NK-92 (cell line): Measurements from ENCODE around the gene INSC.

Experiments
- DNase-seq: peaks from one replicate; lab custom pipeline; 2025; ENCODE audit not compliant: unreplicated experiment; lab: John Stamatoyannopoulos, UW

INSC gene

DNA sequence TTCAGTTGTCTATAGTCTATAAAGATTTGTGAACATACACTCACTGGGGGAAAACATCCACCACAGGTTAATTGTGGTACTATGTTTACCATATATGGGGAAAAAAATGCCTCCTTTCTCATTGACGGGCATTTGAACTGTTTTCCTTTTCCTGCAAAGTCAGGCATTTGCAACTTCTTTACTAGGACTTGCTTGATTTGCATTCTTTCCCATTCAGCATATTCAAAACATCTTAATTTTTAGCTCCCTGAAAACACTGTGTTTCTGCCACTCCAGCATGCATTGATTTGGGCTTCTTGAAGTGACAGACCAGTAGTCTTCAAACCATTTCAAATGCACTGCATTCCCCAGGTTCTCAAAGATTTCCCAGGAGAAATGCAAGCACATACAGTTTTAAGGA lies 67.6 kb downstream of the INSC start:
- no peak for DNase-seq

- no peak for DNase-seq
These were observed 70.3 kb downstream of the INSC start for GRCh38 chr11:15185021-15185420.

DNA sequence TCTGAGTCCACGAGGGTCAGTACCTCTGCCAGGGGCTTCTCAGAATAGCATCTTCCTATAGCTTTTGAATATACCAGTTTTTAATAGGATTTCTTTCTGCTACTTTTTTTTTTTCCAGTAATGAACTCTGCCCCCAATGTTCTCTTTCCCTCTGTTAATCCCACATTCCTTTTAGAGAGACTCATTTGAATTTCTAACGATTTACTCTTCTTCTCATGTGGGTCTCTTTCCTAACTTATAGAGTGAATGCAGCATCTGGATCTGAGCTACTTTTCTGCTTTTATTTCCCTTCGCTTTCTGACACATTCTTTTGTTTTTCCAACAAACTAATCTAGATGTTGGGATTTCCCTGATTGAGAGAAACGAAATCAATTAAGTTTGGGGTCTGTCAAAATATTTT lies 71.4 kb downstream of the INSC start:
- no peak for DNase-seq

DNA sequence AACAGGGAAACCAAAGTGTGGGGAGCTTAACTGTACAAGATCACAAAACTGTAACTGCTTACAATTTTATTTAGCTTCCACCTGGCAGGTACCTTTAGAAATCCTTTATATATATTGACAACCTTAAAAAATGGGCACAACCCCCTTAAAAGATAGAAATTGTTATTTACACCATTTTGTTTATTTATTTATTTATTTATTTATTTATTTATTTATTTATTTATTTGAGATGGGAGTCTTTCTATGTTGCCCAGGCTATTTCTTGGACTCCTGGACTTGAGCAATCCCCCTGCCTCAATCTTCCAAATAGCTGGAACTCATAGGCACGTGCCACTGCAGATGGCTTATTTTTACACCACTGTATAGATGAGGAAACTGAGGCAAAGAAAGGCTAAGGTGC lies 74.5 kb downstream of the INSC start:
- no peak for DNase-seq

DNA sequence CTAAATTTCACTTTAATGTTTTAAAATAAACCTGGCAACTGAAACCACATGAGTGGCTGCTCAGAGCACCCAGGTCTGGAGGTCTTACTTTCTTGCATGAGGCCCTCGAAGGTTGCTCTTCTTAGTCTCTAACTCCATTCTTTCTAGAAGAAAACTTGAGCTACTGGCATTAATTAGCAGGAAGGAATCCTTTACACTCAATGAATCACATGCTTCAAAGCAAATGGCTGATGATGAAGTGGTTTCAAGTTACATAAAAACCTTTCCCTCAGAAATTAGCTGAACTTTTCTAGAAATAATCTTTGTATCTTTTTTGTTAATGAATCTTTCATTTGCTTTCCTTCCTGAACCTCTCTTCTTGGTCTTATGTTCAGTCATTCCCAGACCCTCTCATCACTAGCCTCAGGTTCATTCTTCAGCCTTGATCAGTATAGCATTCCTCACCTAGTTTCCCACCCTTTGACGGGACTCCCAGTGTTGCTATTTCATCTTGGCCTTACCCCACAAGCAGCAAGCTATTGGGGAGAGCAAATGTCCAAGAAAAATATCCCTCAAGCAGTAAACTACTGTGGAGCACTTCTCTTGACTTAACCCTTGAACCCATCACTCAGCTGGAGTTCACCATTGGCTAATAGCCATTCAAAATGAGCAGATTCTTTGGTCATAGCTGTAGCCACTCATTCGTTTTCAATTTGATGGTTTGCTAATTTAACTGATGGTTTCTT lies 75.1 kb downstream of the INSC start:
- DNase-seq = no peak

DNA sequence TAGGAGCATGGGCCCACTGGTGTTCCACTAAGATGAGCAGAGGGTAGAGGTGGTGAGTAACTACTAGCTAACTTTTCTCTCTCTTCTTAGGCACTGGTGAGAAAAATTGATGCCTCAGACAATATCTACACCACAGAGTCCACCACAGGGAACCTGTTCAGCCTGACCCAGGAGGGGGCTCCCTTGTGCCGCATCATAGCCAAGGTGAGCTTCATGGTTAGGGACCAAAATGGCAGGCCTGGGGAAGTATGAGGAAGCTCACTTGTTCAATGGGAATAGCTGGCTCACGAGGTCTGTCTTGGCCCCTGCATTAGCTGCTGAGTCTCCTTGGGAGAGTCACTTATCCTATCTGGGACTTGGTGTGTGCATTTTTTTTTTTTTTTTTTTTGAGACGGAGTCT lies 75.9 kb downstream of the INSC start:
- no peak for DNase-seq

DNA sequence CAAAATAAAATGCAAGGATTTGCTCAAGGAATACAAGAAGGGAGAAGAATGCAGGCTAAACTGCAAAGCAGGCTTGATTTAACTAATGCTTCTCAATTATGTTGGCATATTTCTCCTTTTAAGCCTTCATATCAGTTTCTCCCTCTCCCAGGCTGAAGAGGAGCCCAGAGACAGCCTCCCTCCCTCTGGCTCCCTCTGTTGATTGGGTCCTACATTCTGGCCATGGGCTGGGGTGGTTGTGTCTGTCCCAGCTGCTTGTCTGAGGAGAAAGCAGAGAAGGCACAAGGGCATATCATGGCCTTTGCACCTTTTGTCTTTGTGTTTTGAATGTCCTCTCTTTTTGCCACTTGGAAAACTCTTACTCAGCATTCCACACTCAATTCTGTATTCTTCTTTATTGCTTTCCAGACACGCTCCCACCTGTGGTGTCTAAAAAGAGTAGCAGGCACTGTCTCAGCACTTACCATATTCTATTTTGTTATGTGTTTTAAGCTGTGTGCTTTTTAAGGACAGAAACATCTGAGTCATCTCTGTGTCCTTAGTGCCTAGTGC lies 77.4 kb downstream of the INSC start:
- DNase-seq = no peak

GRCh38 chr11:15194671-15195415 lies 80.1 kb downstream of the INSC start:
- DNase-seq = no peak

DNA sequence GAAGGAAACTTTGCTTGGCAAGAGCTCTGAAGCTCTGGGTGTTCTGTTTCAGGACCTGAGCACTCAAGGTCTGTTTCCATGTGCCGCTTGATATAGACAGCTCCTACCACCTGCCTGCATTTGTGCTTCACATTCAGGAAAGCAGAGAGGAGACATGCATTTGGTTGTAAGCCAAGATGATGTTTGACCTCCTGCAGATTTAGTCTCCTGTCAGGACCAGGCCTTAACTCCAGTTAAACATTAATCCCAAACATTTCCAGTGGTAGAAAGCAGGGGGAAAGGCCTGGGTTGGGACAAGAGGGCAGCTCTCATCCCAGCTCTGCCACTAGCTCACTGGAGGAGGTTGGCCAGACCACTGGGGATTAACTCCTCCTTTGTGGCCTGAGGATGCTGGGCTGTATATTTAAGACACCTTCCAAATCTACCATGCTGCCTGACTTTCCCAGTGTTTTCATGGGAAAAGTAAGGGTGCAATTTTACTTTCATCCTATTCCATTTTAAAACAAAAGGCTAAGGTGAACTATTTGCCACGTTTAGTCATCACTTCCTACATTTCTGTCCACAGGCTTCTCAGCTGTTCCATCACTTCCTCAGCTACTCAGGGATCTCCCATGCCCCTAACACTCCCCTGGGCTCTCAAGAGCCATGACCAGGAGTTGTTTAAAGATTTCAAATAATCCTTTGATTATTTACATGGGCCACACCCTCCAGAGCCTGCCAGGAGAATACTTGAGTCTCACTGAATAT lies 80.9 kb downstream of the INSC start:
- no peak for DNase-seq

- DNase-seq = no peak
These were observed 82.0 kb downstream of the INSC start for GRCh38 chr11:15196704-15197103.

GRCh38 chr11:15197696-15198095 lies 83.0 kb downstream of the INSC start:
- no peak for DNase-seq

GRCh38 chr11:15198284-15198683 lies 83.6 kb downstream of the INSC start:
- DNase-seq = no peak

DNA sequence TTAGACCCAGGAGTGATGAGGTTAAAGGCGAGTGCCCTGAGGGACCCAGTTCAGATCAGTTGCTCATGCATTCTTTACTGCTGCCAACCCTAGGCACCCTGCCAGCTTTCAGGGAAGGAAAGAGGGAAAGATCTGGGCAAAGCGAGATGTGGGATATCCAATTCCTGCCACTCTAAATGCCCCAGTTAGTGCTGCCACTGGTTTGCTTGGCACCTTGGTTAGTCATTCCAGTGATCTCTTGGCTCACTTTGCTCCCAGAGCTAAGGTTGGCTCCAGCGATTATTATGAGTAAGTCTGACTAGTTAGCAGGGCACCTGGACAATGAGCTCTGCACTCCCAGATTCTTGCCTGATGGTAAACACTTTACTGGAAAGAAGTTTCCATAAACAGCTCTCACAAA lies 85.0 kb downstream of the INSC start:
- no peak for DNase-seq

GRCh38 chr11:15200696-15201095 lies 86.0 kb downstream of the INSC start:
- DNase-seq = no peak

- DNase-seq = no peak
These were observed 86.9 kb downstream of the INSC start for GRCh38 chr11:15201586-15201985.

DNA sequence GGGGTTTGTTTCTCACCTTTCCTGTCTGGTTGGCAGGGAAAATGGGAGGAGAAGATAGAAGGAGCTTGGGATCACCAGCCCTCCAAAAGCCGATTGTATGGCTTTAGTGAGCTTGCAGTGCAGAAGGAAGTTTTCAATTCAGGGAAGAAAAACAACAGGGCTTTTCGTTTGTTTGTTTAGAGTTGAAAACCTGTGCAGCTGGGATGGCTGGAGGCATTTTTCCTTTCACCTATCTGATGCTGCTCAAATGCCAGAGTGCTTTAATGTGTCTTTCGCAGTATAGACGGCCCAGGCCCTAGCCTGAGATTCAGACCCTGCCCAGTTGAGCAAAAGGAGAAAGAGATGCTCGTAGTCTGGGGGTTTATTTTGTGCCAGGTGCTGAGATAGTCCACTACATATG lies 87.9 kb downstream of the INSC start:
- no peak for DNase-seq

GRCh38 chr11:15204711-15205110 lies 90.0 kb downstream of the INSC start:
- DNase-seq = no peak

- DNase-seq = no peak
These were observed 92.1 kb downstream of the INSC start for GRCh38 chr11:15206791-15207190.

DNA sequence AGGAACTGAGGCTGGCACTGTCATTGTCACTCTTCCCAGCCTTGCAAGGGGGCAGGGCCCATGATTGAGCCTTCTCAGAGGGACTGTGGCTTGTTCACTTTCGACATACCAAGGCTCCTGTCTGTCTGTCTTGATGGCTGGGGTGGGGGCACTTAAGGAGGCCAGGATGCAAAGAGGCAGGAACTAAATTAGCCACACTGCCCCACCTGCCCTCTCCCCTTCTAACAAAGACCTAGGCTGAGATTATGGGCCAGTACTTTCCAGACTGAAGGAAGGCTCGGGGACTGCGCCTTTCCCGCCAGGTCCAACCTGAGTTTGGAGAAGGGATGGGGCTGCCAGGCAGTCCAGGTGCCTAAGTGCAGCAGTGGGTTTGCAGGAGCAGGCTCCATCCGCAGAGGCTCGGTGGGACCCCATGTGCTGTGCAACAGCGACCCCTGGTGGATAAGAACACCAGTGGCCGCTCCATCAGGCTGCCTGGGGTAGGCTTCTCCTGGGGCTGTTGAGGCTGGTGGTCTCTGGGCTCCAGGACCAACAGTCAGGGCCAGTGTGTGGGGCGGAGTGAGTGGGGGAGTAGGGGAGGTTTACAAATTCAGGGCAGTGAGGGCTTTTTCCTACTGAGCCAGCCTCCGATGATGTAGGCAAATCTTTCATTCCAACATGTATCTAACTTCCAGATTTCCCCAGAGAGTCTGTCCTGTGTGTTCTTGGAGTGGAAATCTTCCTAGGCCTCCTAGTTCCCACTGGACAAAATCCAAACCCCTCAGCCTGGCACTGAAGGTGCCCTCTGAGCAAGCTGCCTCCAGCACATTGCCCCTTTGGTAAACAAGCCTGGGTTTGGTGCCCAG lies 93.9 kb downstream of the INSC start:
- DNase-seq = no peak

- no peak for DNase-seq
These were observed 98.2 kb downstream of the INSC start for GRCh38 chr11:15212876-15213275.
